IMR-90 (cell line): ENCODE measurements around the gene PIP5K1C. TPM values are rescaled to one million over a fixed set of nuclear protein-coding genes. Genes with fewer than 3 reads are reported as not detected.

Experiments
- ATAC-seq: fragments of 200-7000 bp; cut with Tn5 transposase; 2 replicates; pipeline ENCODE4 v1.9.1; 2020; ENCODE audit warnings: low read depth, mild to moderate bottlenecking, moderate library complexity
- BruUV-seq: library from RNA; stranded (reverse); fragments of 400-500 nt; replicated peaks from 2 replicates; lab custom pipeline; 2021; lab: Mats Ljungman, UMichigan
- CTCF ChIA-PET: fragments of 300-600 bp; formaldehyde crosslinking; extraction: SDS; loops from one replicate; lab custom pipeline; 2021; ENCODE audit warnings: antibody characterized with exemption; lab: Yijun Ruan, JAX
- POLR2A ChIA-PET: fragments of 300-600 bp; sonication (Branson Sonifier 250); formaldehyde crosslinking; loops from one replicate; lab custom pipeline; 2022; ENCODE audit warnings: antibody characterized with exemption; ENCODE audit not compliant: unreplicated experiment; lab: Charles Lee
- DNase-seq: peaks from one replicate; pipeline ENCODE4 v3.0.0; 2013
- H2AFZ ChIP-seq: replicated peaks from 2 replicates; pipeline ENCODE3; 2013; ENCODE audit warnings: low read length, mild to moderate bottlenecking; ENCODE audit not compliant: poor library complexity
- H2AK5ac ChIP-seq: 2 replicates; pipeline ENCODE4 v1.6.1; 2013; ENCODE audit warnings: low read depth, low read length, inconsistent platforms
- H2AK9ac ChIP-seq: replicated peaks from 2 replicates; pipeline ENCODE3; 2013; ENCODE audit warnings: mild to moderate bottlenecking, low read depth, low read length, moderate library complexity; ENCODE audit not compliant: poor library complexity
- H2BK120ac ChIP-seq: 2 replicates; pipeline ENCODE4 v1.6.1; 2013; ENCODE audit warnings: low read depth, low read length, inconsistent platforms
- H2BK15ac ChIP-seq: 3 replicates; pipeline ENCODE4 v1.6.1; 2013; ENCODE audit warnings: low read depth, low read length, inconsistent platforms
- H2BK20ac ChIP-seq: 2 replicates; pipeline ENCODE4 v1.6.1; 2013; ENCODE audit warnings: low read depth, mild to moderate bottlenecking, inconsistent platforms, low read length, moderate library complexity
- H2BK5ac ChIP-seq: 2 replicates; pipeline ENCODE4 v1.6.1; 2013; ENCODE audit warnings: mild to moderate bottlenecking, low read depth, low read length, inconsistent platforms; ENCODE audit not compliant: poor library complexity, severe bottlenecking
- H3K14ac ChIP-seq: replicated peaks from 2 replicates; pipeline ENCODE4 v1.6.1; 2013; ENCODE audit warnings: low read depth, low read length, inconsistent platforms
- H3K18ac ChIP-seq: 2 replicates; pipeline ENCODE4 v1.6.1; 2013; ENCODE audit warnings: low read depth, low read length, control low read depth
- H3K23ac ChIP-seq: 2 replicates; pipeline ENCODE4 v1.6.1; 2013; ENCODE audit warnings: low read depth, low read length, inconsistent platforms
- H3K27ac ChIP-seq: 2 replicates; pipeline ENCODE4 v1.5.1; 2013; ENCODE audit warnings: mild to moderate bottlenecking, control low read depth, low read length; ENCODE audit not compliant: insufficient read depth
- H3K27me3 ChIP-seq: 2 replicates; pipeline ENCODE4 v1.6.1; 2013; ENCODE audit warnings: low read length; ENCODE audit not compliant: control insufficient read depth, insufficient read depth
- H3K36me3 ChIP-seq: 2 replicates; pipeline ENCODE4 v1.6.1; 2013; ENCODE audit warnings: low read length, mixed read lengths; ENCODE audit not compliant: control insufficient read depth, insufficient read depth
- H3K4ac ChIP-seq: 2 replicates; pipeline ENCODE4 v1.6.1; 2013; ENCODE audit warnings: low read depth, low read length, inconsistent platforms
- H3K4me1 ChIP-seq: 2 replicates; pipeline ENCODE4 v1.6.1; 2013; ENCODE audit warnings: low read length, mixed read lengths; ENCODE audit not compliant: control insufficient read depth, insufficient read depth
- H3K4me2 ChIP-seq: 2 replicates; pipeline ENCODE4 v1.6.1; 2013; ENCODE audit warnings: low read depth, mild to moderate bottlenecking, control low read depth, low read length, moderate library complexity
- H3K4me3 ChIP-seq: 2 replicates; pipeline ENCODE4 v1.5.1; 2013; ENCODE audit warnings: low read depth, mild to moderate bottlenecking, control low read depth, low read length, moderate library complexity; ENCODE audit not compliant: insufficient read depth
- H3K56ac ChIP-seq: 2 replicates; pipeline ENCODE4 v1.6.1; 2013; ENCODE audit warnings: low read length, inconsistent platforms; ENCODE audit not compliant: insufficient read depth; ENCODE audit errors: extremely low read depth
- H3K79me1 ChIP-seq, 2 experiments: 2 replicates each; pipeline ENCODE4 v1.6.1; 2013; ENCODE audit warnings: low read length in 2 of 2, inconsistent platforms in 1 of 2, low read depth in 1 of 2
- H3K9ac ChIP-seq: 2 replicates; pipeline ENCODE4 v1.6.1; 2013; ENCODE audit warnings: low read depth, low read length, control low read depth
- H3K9me1 ChIP-seq: 2 replicates; pipeline ENCODE4 v1.6.1; 2013; ENCODE audit warnings: low read length, inconsistent platforms; ENCODE audit not compliant: insufficient read depth
- H3K9me3 ChIP-seq: 2 replicates; pipeline ENCODE4 v1.6.1; 2013; ENCODE audit warnings: low read length; ENCODE audit not compliant: control insufficient read depth, insufficient read depth
- H4K20me1 ChIP-seq: 2 replicates; pipeline ENCODE4 v1.6.1; 2013; ENCODE audit warnings: low read length, inconsistent platforms; ENCODE audit not compliant: insufficient read depth
- H4K5ac ChIP-seq: 2 replicates; pipeline ENCODE4 v1.6.1; 2013; ENCODE audit warnings: mild to moderate bottlenecking, low read depth, low read length, control low read depth
- H4K8ac ChIP-seq, 2 experiments: 2 replicates each; pipeline ENCODE4 v1.6.1; 2013; ENCODE audit warnings: low read depth in 2 of 2, low read length in 2 of 2, control low read depth in 1 of 2, inconsistent platforms in 1 of 2
- H4K91ac ChIP-seq: 2 replicates; pipeline ENCODE4 v1.6.1; 2013; ENCODE audit warnings: low read depth, low read length, inconsistent platforms; ENCODE audit not compliant: insufficient read depth
- BHLHE40 ChIP-seq: fragments of 150-350 bp; IDR thresholded peaks from 2 replicates; pipeline ENCODE4 v1.6.1; 2016; ENCODE audit warnings: mild to moderate bottlenecking, low read depth, low read length
- ELK1 ChIP-seq: fragments of 150-350 bp; IDR thresholded peaks from 2 replicates; pipeline ENCODE4 v1.6.1; 2016; ENCODE audit warnings: low read depth, mild to moderate bottlenecking, low read length, moderate library complexity, borderline replicate concordance
- RAD21 ChIP-seq: IDR thresholded peaks from 2 replicates; pipeline ENCODE4 v1.6.1; 2012; ENCODE audit warnings: low read length, improper control_type of control experiment
- RCOR1 ChIP-seq: IDR thresholded peaks from 2 replicates; pipeline ENCODE4 v1.6.1; 2012; ENCODE audit warnings: mild to moderate bottlenecking, low read length, improper control_type of control experiment; ENCODE audit not compliant: insufficient replicate concordance
- SMC3 ChIP-seq: fragments of 150-350 bp; IDR thresholded peaks from 2 replicates; pipeline ENCODE4 v1.6.1; 2016; ENCODE audit warnings: low read depth, mild to moderate bottlenecking, antibody characterized with exemption, low read length, moderate library complexity
- WGBS, 2 experiments: methylation state at CpG; one replicate each; pipeline versions ENCODE4 v1.1.5 to v1.1.7; 2013; ENCODE audit warnings: missing lambda C conversion rate in 2 of 2; ENCODE audit not compliant: insufficient read length in 1 of 2; ENCODE audit errors: extremely low coverage in 2 of 2; 5-methylcytosine and 5-hydroxymethylcytosine counted together
- dilution Hi-C: fragments of 300-500 bp; cut with HindIII; formaldehyde crosslinking; loops from one replicate; pipeline ENCODE4 v1.14.3; 2018; ENCODE audit warnings: low sequenced_read_pairs; ENCODE audit not compliant: unreplicated experiment
- in situ Hi-C: fragments of 300-500 bp; cut with MboI; formaldehyde crosslinking; loops from 3 replicates; pipeline ENCODE4 v1.14.3; 2019; ENCODE audit warnings: low sequenced_read_pairs, inconsistent platforms, mixed read lengths
- intact Hi-C: fragments of 100-400 bp; cut with micrococcal nuclease; formaldehyde crosslinking; loops from 2 replicates; pipeline ENCODE4 v1.10.0; 2022
- polyA plus RNA-seq, 3 experiments: library from polyadenylated mRNA; depleted of rRNA; stranded (reverse); fragments of >200 nt; gene quantifications; 2 replicates each; pipeline ENCODE4 v1.2.3, GENCODE V29; 2012; ENCODE audit warnings: low replicate concordance in 1 of 3
- total RNA-seq: library from RNA; depleted of rRNA; stranded (reverse); fragments of >200 nt; gene quantifications from 2 replicates; pipeline ENCODE4 v1.2.3, GENCODE V29; 2012

PIP5K1C gene
- total and polyA plus RNA-seq, 2 of the 4 experiments (the other 2 are of a cell fraction) = 13.6 to 23.3 TPM

GRCh38 chr19:3586707-3587346 is 113.4 kb downstream of the PIP5K1C start:
- no TSS peak for BruUV-seq
- Histone ChIP-seq H2BK15ac (no peak overlapping the region), H4K5ac (no peak overlapping the region), H2AK9ac (no peak overlapping the region), H4K91ac (no peak overlapping the region), H2BK20ac (no peak overlapping the region), H3K9ac (no peak overlapping the region), H4K20me1 (no peaks in the 10 kb centered on the region), H3K4me3 (no peak overlapping the region), H3K18ac (no peak overlapping the region), H3K9me1 (no peaks in the 10 kb centered on the region), H4K8ac (no peak overlapping the region), H2AK5ac (no peak overlapping the region), H3K27ac (no peak overlapping the region), H3K4ac (no peak overlapping the region), H2AFZ (peak overlapping the region; percentile 21), H3K14ac (no peak overlapping the region), H3K4me1 (no peaks in the 10 kb centered on the region), H3K56ac (no peak overlapping the region), H3K36me3 (no peaks in the 10 kb centered on the region), H3K4me2 (no peak overlapping the region), H2BK120ac (no peak overlapping the region), H3K79me1 (no peaks in the 10 kb centered on the region), H3K27me3 (peaks cover 11% of the 10 kb centered on the region), H2BK5ac (no peak overlapping the region), H3K23ac (no peak overlapping the region), H3K9me3 (no peaks in the 10 kb centered on the region; the same call in 1 of the 2 replicates)
- dilution Hi-C loops (no loop called here), in situ Hi-C loops (no loop called here), intact Hi-C loops (no loop called here)
- ATAC-seq = no peak
- CTCF ChIA-PET = no interaction called here
- TF ChIP-seq RAD21 (no peak), BHLHE40 (no peak), ELK1 (no peak), SMC3 (no peak), RCOR1 (no peak)
- no peak for DNase-seq
- WGBS, 2 experiments = 78% methylated on average over 19 of the region's 31 CpGs; no CpG with 5 or more reads in 1 of the 2 experiments
- POLR2A ChIA-PET = no interaction called here
